Measurements from ENCODE around the gene FAM234B.
A peak's percentile ranks its signal among the peaks of the same experiment; 100 is the strongest.
"Not testable (repeated sequence)": the region's sequence is repeated elsewhere in the genome, so short reads cannot be mapped to it uniquely, and the experiment has no call there.

Gene FAM234B

DNA sequence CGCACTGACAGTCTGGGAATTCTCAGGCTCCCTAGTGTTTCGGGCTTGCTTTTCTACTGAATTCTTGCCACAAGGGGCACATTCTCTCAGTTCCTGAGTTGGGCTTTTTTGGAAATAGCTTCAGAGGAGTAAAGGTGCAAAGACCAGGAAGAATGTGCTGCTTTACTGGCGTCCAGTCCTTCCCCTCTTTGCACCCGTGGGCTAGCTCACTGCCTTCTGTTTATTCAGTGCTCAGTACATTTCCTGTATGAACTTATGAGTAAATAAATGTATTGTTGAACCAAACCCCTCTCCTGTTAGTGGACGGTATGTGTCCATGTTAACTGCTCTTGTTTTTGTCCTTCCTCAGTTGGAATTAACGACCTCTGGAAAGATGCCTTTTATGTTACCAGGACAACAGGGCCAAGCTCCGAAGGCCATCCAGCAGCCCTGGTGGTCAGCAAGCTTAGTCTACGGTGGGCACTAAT is 35.3 kb downstream of the FAM234B start:
- H3K27ac ChIP-seq (ENCODE audit: low read depth, low read length), result no peak overlapping the region
- no peak overlapping the region for H3K9ac ChIP-seq (ENCODE audit: low read length)
- no peaks in the 10 kb centered on the region for H3K9me3 ChIP-seq (ENCODE audit: control insufficient read depth, insufficient read depth, low read depth, low read length)
- H3K4me3 ChIP-seq (ENCODE audit: low read depth, low read length), result no peak overlapping the region
- no peaks in the 10 kb centered on the region; the same call in 1 of the 2 replicates for H3K4me1 ChIP-seq (ENCODE audit: control insufficient read depth, insufficient read depth, low read length)
- no peaks in the 10 kb centered on the region for H3K27me3 ChIP-seq (ENCODE audit: control insufficient read depth, insufficient read depth, low read length)
- peaks cover 23% of the 10 kb centered on the region for H3K36me3 ChIP-seq (ENCODE audit: control insufficient read depth, insufficient read depth, low read length)

- Histone ChIP-seq H3K4me1 (ENCODE audit: control insufficient read depth, insufficient read depth, low read length) (no peaks in the 10 kb centered on the region; the same call in 1 of the 2 replicates), H3K4me3 (ENCODE audit: low read depth, low read length) (no peak overlapping the region), H3K9ac (ENCODE audit: low read length) (no peak overlapping the region), H3K36me3 (ENCODE audit: control insufficient read depth, insufficient read depth, low read length) (peaks cover 25% of the 10 kb centered on the region), H3K9me3 (ENCODE audit: control insufficient read depth, insufficient read depth, low read depth, low read length) (no peaks in the 10 kb centered on the region), H3K27me3 (ENCODE audit: control insufficient read depth, insufficient read depth, low read length) (no peaks in the 10 kb centered on the region), H3K27ac (ENCODE audit: low read depth, low read length) (no peak overlapping the region)
These were observed 36.1 kb downstream of the FAM234B start for GRCh38 chr12:13080266-13080665.

DNA sequence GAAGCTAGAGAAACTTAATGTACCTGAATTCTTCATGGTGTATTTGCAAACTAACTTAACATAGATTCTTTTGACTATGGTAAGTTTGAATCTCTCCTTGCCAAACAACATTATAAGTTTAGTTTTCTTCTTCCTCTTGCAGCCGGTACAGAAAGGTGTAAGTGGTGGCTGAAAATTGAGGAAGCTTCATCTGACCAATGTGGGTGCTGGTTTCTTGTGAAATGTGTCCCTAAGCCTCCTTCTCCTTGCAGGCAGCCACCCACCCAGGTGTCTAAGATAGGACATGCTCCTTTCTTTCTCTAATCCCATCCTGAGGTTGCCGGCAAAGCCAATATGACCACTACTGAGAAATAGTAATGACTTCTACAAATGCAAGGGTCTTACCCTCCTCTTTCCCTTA is 38.7 kb downstream of the FAM234B start:
- H3K27ac ChIP-seq (ENCODE audit: low read depth, low read length), result no peak overlapping the region
- H3K36me3 ChIP-seq (ENCODE audit: control insufficient read depth, insufficient read depth, low read length), result peaks cover 19% of the 10 kb centered on the region
- H3K4me1 ChIP-seq (ENCODE audit: control insufficient read depth, insufficient read depth, low read length), result peaks cover 12% of the 10 kb centered on the region

GRCh38 chr12:13083638-13084037 is 39.5 kb downstream of the FAM234B start:
- Histone ChIP-seq H3K4me1 (ENCODE audit: control insufficient read depth, insufficient read depth, low read length) (peaks cover 20% of the 10 kb centered on the region), H3K36me3 (ENCODE audit: control insufficient read depth, insufficient read depth, low read length) (peaks cover 19% of the 10 kb centered on the region)
- not testable (repeated sequence) for H3K4me3 ChIP-seq (ENCODE audit: low read depth, low read length); H3K27ac ChIP-seq (ENCODE audit: low read depth, low read length); H3K9me3 ChIP-seq (ENCODE audit: control insufficient read depth, insufficient read depth, low read depth, low read length); H3K9ac ChIP-seq (ENCODE audit: low read length); H3K27me3 ChIP-seq (ENCODE audit: control insufficient read depth, insufficient read depth, low read length)

More for the DNA sequence above, 38.7 kb downstream of the FAM234B start:
- no peaks in the 10 kb centered on the region for H3K9me3 ChIP-seq (ENCODE audit: control insufficient read depth, insufficient read depth, low read depth, low read length)
- no peaks in the 10 kb centered on the region for H3K27me3 ChIP-seq (ENCODE audit: control insufficient read depth, insufficient read depth, low read length)
- no peak overlapping the region for H3K4me3 ChIP-seq (ENCODE audit: low read depth, low read length)
- no peak overlapping the region for H3K9ac ChIP-seq (ENCODE audit: low read length)

DNA sequence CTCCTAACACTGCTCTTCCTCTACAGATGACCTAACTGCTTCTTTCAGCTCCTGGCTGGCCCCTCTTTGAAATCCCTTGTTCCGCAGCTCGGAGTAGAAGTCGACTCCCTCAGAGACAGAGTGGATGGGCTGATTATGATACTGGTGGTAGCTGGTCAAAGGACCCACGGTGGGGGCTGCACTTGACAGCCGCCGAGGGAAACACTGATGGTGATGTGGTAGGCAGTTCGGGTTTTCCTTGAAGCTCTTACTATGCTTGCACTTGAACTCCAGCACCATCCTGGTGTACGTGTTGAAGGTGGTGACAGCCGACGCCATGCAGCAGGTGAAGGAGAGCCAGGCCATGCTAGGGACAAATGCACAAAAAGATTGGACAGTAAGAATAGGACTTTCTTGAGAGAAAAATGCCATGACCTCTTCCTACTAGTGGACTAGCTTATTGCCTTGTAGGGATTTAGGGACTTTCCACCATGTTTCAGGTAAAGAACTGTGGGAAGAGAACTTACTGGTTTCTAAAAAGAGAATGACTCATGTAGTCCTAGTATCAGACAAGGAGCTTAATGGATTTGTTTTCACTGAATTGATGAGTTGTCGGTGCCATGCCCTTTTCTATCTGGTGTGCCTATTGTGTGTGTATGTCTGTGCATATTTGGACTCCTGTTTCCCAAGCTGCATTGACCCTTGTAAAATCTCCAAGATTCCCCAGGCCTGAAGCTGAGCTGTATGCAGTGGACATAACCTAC is 40.9 kb downstream of the FAM234B start:
- Histone ChIP-seq H3K9me3 (ENCODE audit: control insufficient read depth, insufficient read depth, low read depth, low read length) (no peaks in the 10 kb centered on the region), H3K27ac (ENCODE audit: low read depth, low read length) (no peak overlapping the region), H3K4me3 (ENCODE audit: low read depth, low read length) (no peak overlapping the region), H3K9ac (ENCODE audit: low read length) (no peak overlapping the region), H3K36me3 (ENCODE audit: control insufficient read depth, insufficient read depth, low read length) (peaks cover 17% of the 10 kb centered on the region), H3K27me3 (ENCODE audit: control insufficient read depth, insufficient read depth, low read length) (no peaks in the 10 kb centered on the region), H3K4me1 (ENCODE audit: control insufficient read depth, insufficient read depth, low read length) (peaks cover 28% of the 10 kb centered on the region)

- Histone ChIP-seq H3K4me3 (ENCODE audit: low read depth, low read length) (no peak overlapping the region), H3K27ac (ENCODE audit: low read depth, low read length) (no peak overlapping the region), H3K4me1 (ENCODE audit: control insufficient read depth, insufficient read depth, low read length) (peaks cover 28% of the 10 kb centered on the region), H3K36me3 (ENCODE audit: control insufficient read depth, insufficient read depth, low read length) (peaks cover 9% of the 10 kb centered on the region), H3K9me3 (ENCODE audit: control insufficient read depth, insufficient read depth, low read depth, low read length) (no peaks in the 10 kb centered on the region), H3K27me3 (ENCODE audit: control insufficient read depth, insufficient read depth, low read length) (no peaks in the 10 kb centered on the region), H3K9ac (ENCODE audit: low read length) (no peak overlapping the region)
These were observed 41.9 kb downstream of the FAM234B start for GRCh38 chr12:13085968-13086686.

DNA sequence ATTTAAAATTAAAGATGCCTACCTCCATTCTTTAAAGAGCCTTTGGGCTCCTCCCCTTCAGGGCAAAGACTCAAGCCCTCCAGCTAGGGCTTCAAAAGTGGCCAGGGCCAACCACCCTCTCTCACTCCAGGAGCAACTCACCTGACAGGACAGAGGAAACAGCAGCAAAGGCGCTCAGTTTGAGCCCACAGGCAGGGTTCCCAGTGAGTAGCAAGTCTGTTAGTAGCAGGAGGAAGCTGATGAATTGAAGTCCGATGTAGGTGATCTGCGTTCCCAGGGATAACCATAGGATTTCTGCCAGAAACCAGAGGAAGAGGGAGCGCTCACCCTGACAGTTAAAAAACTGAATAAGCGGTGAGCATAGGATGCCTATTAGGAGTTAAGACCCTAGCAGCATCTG is 43.6 kb downstream of the FAM234B start:
- Histone ChIP-seq H3K9me3 (ENCODE audit: control insufficient read depth, insufficient read depth, low read depth, low read length) (no peaks in the 10 kb centered on the region), H3K4me1 (ENCODE audit: control insufficient read depth, insufficient read depth, low read length) (peaks cover 38% of the 10 kb centered on the region), H3K9ac (ENCODE audit: low read length) (peak overlapping the region; percentile 28), H3K4me3 (ENCODE audit: low read depth, low read length) (peak overlapping the region; percentile 30; the same call in 1 of the 2 replicates), H3K27me3 (ENCODE audit: control insufficient read depth, insufficient read depth, low read length) (no peaks in the 10 kb centered on the region), H3K36me3 (ENCODE audit: control insufficient read depth, insufficient read depth, low read length) (peaks cover 6% of the 10 kb centered on the region), H3K27ac (ENCODE audit: low read depth, low read length) (peak overlapping the region; percentile 67)

- Histone ChIP-seq H3K4me3 (ENCODE audit: low read depth, low read length) (no peak overlapping the region; the same call in 1 of the 2 replicates), H3K4me1 (ENCODE audit: control insufficient read depth, insufficient read depth, low read length) (peaks cover 42% of the 10 kb centered on the region), H3K9ac (ENCODE audit: low read length) (no peak overlapping the region), H3K9me3 (ENCODE audit: control insufficient read depth, insufficient read depth, low read depth, low read length) (no peaks in the 10 kb centered on the region), H3K36me3 (ENCODE audit: control insufficient read depth, insufficient read depth, low read length) (peaks cover 6% of the 10 kb centered on the region), H3K27me3 (ENCODE audit: control insufficient read depth, insufficient read depth, low read length) (no peaks in the 10 kb centered on the region), H3K27ac (ENCODE audit: low read depth, low read length) (peak overlapping the region; percentile 67)
These were observed 44.3 kb downstream of the FAM234B start for GRCh38 chr12:13088496-13088895.

GRCh38 chr12:13090054-13090453 is 45.9 kb downstream of the FAM234B start:
- H3K27ac ChIP-seq (ENCODE audit: low read depth, low read length), result no peak overlapping the region
- H3K9me3 ChIP-seq (ENCODE audit: control insufficient read depth, insufficient read depth, low read depth, low read length), result no peaks in the 10 kb centered on the region
- no peaks in the 10 kb centered on the region for H3K27me3 ChIP-seq (ENCODE audit: control insufficient read depth, insufficient read depth, low read length)
- H3K4me3 ChIP-seq (ENCODE audit: low read depth, low read length), result no peak overlapping the region
- peaks cover 1% of the 10 kb centered on the region; the same call in 1 of the 2 replicates for H3K36me3 ChIP-seq (ENCODE audit: control insufficient read depth, insufficient read depth, low read length)
- peaks cover 42% of the 10 kb centered on the region for H3K4me1 ChIP-seq (ENCODE audit: control insufficient read depth, insufficient read depth, low read length)
- H3K9ac ChIP-seq (ENCODE audit: low read length), result no peak overlapping the region

DNA sequence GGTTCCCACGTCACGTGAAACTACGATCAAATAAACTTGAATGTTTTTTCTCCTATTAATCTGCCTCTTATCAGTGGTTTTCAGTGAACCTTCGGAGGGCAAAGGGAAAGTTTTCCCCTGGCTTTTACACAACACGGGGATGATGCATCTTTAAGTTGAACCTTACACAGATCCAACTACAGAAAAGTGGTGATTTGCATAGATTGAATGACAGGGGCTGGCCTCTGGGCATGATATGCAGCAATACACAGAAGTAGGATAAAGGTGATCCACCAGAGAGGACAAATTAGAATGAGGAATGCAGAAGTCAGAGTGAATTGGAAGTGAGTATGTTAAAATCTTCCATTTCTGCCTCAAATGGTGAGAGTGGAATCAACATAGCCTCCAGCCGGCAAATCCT is 47.7 kb downstream of the FAM234B start:
- H3K27me3 ChIP-seq (ENCODE audit: control insufficient read depth, insufficient read depth, low read length), result no peaks in the 10 kb centered on the region

DNA sequence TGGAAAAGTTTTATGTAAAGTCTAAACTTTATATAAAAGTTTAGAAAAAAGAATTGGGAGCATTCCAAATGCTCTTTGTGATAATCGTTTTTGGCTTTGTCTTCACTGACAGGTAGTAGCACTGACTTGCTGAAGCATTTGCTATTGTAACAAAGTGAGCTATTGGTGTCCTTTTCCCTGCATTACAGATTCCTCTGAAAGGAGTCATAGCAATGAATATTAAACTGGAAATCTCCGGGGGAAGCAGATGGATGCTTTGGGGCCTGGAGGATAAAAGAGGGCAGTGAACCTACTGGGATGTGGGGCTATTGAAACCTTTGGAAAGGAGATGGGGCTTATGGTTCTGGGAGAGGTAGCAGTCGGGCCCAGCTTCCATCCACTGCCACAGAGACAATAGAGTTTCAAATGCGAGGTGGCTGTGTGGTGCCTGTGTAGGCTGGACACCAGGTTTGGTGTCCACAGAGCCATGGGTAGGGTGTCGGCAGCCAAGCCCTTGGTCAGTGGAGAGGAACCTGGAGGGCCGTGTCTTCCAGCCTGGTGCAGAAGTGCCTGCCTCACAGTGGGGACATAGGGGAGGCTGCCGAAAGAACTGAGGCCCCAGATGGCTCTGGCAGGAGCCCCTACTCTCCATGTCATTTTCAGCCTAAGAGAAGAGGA is 49.1 kb downstream of the FAM234B start:
- peaks cover 29% of the 10 kb centered on the region for H3K4me1 ChIP-seq (ENCODE audit: control insufficient read depth, insufficient read depth, low read length)
- H3K36me3 ChIP-seq (ENCODE audit: control insufficient read depth, insufficient read depth, low read length), result no peaks in the 10 kb centered on the region
- no peaks in the 10 kb centered on the region for H3K9me3 ChIP-seq (ENCODE audit: control insufficient read depth, insufficient read depth, low read depth, low read length)
- no peak overlapping the region for H3K4me3 ChIP-seq (ENCODE audit: low read depth, low read length)
- H3K27me3 ChIP-seq (ENCODE audit: control insufficient read depth, insufficient read depth, low read length), result no peaks in the 10 kb centered on the region
- no peak overlapping the region for H3K27ac ChIP-seq (ENCODE audit: low read depth, low read length)
- H3K9ac ChIP-seq (ENCODE audit: low read length), result no peak overlapping the region

More for the DNA sequence above, 47.7 kb downstream of the FAM234B start:
- H3K9me3 ChIP-seq (ENCODE audit: control insufficient read depth, insufficient read depth, low read depth, low read length), result no peaks in the 10 kb centered on the region
- no peak overlapping the region for H3K9ac ChIP-seq (ENCODE audit: low read length)
- no peaks in the 10 kb centered on the region for H3K36me3 ChIP-seq (ENCODE audit: control insufficient read depth, insufficient read depth, low read length)
- H3K4me1 ChIP-seq (ENCODE audit: control insufficient read depth, insufficient read depth, low read length), result peaks cover 40% of the 10 kb centered on the region
- no peak overlapping the region for H3K4me3 ChIP-seq (ENCODE audit: low read depth, low read length)
- no peak overlapping the region for H3K27ac ChIP-seq (ENCODE audit: low read depth, low read length)
